OCI-LY3 (cell line): ENCODE data around the gene PGS1.

Experiments
- CTCF ChIP-seq: fragments of 200-600, 300-600 bp; sonication (generic); IDR thresholded peaks from 2 replicates; pipeline ENCODE4 v1.5.1; 2014; ENCODE audit warnings: antibody characterized with exemption, low read length, low read depth
- EZH2phosphoT487 ChIP-seq: fragments of 200-600 bp; shearing (Covaris generic); IDR thresholded peaks from 2 replicates; pipeline ENCODE4 v1.6.1; 2018; ENCODE audit warnings: antibody characterized with exemption, mixed run types, low read depth

- TF ChIP-seq CTCF, result no peak
- TF ChIP-seq EZH2phosphoT487, result no peak
Measured at GRCh38 chr17:78406396-78406795, 27.9 kb downstream of the PGS1 start.
